ENCODE data around the gene OTUB1. TPM values are rescaled to one million over a fixed set of nuclear protein-coding genes. Genes with fewer than 3 reads are reported as not detected.

OTUB1 gene
- total RNA-seq, 1 experiment from 2014 or later, result 80.3 TPM

- DNase-seq (ENCODE audit: low read depth), result peak; percentile 100
Measured at GRCh38 chr11:63974259-63975143, 11.7 kb upstream of the OTUB1 start, which contains the start of gene COX8A. COX8A (plus strand) TSS chr11:63974620; CDS start chr11:63974681, 61 bp downstream.

GRCh38 chr11:63978551-63979239 lies 7.5 kb upstream of the OTUB1 start:
- DNase-seq (ENCODE audit: low read depth), result no peak

- DNase-seq (ENCODE audit: low read depth), result no peak
Measured at GRCh38 chr11:63979426-63979825, 6.8 kb upstream of the OTUB1 start.

GRCh38 chr11:63985812-63986155 lies 454 bp upstream of the OTUB1 start:
- DNase-seq (ENCODE audit: low read depth), result no peak

- no peak for DNase-seq (ENCODE audit: low read depth)
Measured at GRCh38 chr11:63986932-63987513, 785 bp downstream of the OTUB1 start.

- DNase-seq (ENCODE audit: low read depth), result no peak
Measured at GRCh38 chr11:63991558-63991957, 5.3 kb downstream of the OTUB1 start.

GRCh38 chr11:63993100-63993499 lies 6.9 kb downstream of the OTUB1 start:
- no peak for DNase-seq (ENCODE audit: low read depth)

GRCh38 chr11:63993993-63994392 lies 7.8 kb downstream of the OTUB1 start:
- DNase-seq (ENCODE audit: low read depth), result no peak

GRCh38 chr11:63996512-63996911 lies 10.3 kb downstream of the OTUB1 start:
- DNase-seq (ENCODE audit: low read depth), result no peak

- no peak for DNase-seq (ENCODE audit: low read depth)
Measured at GRCh38 chr11:63997104-63997700, 11.0 kb downstream of the OTUB1 start.

GRCh38 chr11:63997801-63998337 lies 11.6 kb downstream of the OTUB1 start:
- DNase-seq (ENCODE audit: low read depth), result no peak

GRCh38 chr11:63998558-63999348 lies 12.5 kb downstream of the OTUB1 start:
- DNase-seq (ENCODE audit: low read depth), result no peak

- DNase-seq (ENCODE audit: low read depth), result no peak
Measured at GRCh38 chr11:63999349-64000025, 13.2 kb downstream of the OTUB1 start.

GRCh38 chr11:64000026-64000739 lies 13.9 kb downstream of the OTUB1 start:
- no peak for DNase-seq (ENCODE audit: low read depth)

GRCh38 chr11:64000740-64001483 lies 14.7 kb downstream of the OTUB1 start:
- no peak for DNase-seq (ENCODE audit: low read depth)

- peak; percentile 29 for DNase-seq (ENCODE audit: low read depth)
Measured at GRCh38 chr11:64001484-64002420, 15.5 kb downstream of the OTUB1 start.

- peak; percentile 32 for DNase-seq (ENCODE audit: low read depth)
Measured at GRCh38 chr11:64003807-64004589, 17.8 kb downstream of the OTUB1 start.
